Neural cell (in vitro differentiated cells): ENCODE measurements around the gene CACNA1E.

Source experiments
- EP300 ChIP-seq: fragments of 450-650 bp; conservative IDR thresholded peaks from 2 replicates; pipeline ENCODE4 v1.6.1; 2014; ENCODE audit warnings: antibody characterized with exemption, mild to moderate bottlenecking, moderate library complexity; ENCODE audit not compliant: poor library complexity, severe bottlenecking
- EZH2 ChIP-seq: fragments of 200-600, 300-800 bp; shearing (Covaris generic), sonication (generic); IDR thresholded peaks from 2 replicates; pipeline ENCODE4 v1.6.1; 2014; ENCODE audit warnings: antibody characterized with exemption, low read length, borderline replicate concordance, mild to moderate bottlenecking; ENCODE audit not compliant: insufficient read depth, poor library complexity, severe bottlenecking
- MXI1 ChIP-seq: fragments of 450-650 bp; conservative IDR thresholded peaks from 2 replicates; pipeline ENCODE4 v1.6.1; 2014; ENCODE audit warnings: antibody characterized with exemption, mild to moderate bottlenecking; ENCODE audit not compliant: poor library complexity, severe bottlenecking
- POLR2AphosphoS5 ChIP-seq: IDR thresholded peaks from 2 replicates; pipeline ENCODE4 v1.6.1; 2012
- SMC3 ChIP-seq: fragments of 450-650 bp; conservative IDR thresholded peaks from 2 replicates; pipeline ENCODE4 v1.6.1; 2014; ENCODE audit warnings: antibody characterized with exemption, mild to moderate bottlenecking, moderate library complexity; ENCODE audit not compliant: poor library complexity
- TAF1 ChIP-seq: IDR thresholded peaks from 2 replicates; pipeline ENCODE4 v1.6.1; 2012; ENCODE audit warnings: low read depth
- TF ChIP-seq, protein P1 (sequence below): fragments of 450-650 bp; IDR thresholded peaks from 2 replicates; pipeline ENCODE4 v1.5.1; 2014; ENCODE audit warnings: antibody characterized with exemption, mild to moderate bottlenecking, moderate library complexity; ENCODE audit not compliant: poor library complexity, severe bottlenecking
- TF ChIP-seq, protein P2 (sequence below): IDR thresholded peaks from 2 replicates; pipeline ENCODE4 v1.6.1; 2012; ENCODE audit warnings: borderline replicate concordance

DNA sequence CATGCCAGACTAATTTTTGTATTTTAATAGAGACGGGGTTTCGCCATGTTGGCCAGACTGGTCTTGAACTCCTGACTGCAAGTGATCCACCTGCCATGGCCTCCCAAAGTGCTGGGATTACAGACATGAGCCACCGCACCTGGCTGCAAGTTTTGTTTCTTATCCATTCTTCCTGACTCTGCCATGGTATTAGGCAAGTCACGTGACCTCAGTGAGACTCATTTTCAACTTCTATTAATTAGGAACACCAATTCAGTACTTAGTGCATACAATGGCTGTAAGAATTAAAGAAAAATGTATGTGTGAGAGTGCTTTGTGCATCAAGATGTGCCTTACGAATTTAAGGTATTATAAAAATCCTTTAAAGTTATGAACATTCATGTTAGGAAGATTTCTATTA lies 111.2 kb downstream of the CACNA1E start:
- TF ChIP-seq POLR2AphosphoS5 (no peak), EP300 (no peak), TAF1 (no peak), EZH2 (no peak), MXI1 (no peak), SMC3 (no peak)
- TF ChIP-seq, protein P1, sequence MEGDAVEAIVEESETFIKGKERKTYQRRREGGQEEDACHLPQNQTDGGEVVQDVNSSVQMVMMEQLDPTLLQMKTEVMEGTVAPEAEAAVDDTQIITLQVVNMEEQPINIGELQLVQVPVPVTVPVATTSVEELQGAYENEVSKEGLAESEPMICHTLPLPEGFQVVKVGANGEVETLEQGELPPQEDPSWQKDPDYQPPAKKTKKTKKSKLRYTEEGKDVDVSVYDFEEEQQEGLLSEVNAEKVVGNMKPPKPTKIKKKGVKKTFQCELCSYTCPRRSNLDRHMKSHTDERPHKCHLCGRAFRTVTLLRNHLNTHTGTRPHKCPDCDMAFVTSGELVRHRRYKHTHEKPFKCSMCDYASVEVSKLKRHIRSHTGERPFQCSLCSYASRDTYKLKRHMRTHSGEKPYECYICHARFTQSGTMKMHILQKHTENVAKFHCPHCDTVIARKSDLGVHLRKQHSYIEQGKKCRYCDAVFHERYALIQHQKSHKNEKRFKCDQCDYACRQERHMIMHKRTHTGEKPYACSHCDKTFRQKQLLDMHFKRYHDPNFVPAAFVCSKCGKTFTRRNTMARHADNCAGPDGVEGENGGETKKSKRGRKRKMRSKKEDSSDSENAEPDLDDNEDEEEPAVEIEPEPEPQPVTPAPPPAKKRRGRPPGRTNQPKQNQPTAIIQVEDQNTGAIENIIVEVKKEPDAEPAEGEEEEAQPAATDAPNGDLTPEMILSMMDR: no peak
- TF ChIP-seq, protein P2, sequence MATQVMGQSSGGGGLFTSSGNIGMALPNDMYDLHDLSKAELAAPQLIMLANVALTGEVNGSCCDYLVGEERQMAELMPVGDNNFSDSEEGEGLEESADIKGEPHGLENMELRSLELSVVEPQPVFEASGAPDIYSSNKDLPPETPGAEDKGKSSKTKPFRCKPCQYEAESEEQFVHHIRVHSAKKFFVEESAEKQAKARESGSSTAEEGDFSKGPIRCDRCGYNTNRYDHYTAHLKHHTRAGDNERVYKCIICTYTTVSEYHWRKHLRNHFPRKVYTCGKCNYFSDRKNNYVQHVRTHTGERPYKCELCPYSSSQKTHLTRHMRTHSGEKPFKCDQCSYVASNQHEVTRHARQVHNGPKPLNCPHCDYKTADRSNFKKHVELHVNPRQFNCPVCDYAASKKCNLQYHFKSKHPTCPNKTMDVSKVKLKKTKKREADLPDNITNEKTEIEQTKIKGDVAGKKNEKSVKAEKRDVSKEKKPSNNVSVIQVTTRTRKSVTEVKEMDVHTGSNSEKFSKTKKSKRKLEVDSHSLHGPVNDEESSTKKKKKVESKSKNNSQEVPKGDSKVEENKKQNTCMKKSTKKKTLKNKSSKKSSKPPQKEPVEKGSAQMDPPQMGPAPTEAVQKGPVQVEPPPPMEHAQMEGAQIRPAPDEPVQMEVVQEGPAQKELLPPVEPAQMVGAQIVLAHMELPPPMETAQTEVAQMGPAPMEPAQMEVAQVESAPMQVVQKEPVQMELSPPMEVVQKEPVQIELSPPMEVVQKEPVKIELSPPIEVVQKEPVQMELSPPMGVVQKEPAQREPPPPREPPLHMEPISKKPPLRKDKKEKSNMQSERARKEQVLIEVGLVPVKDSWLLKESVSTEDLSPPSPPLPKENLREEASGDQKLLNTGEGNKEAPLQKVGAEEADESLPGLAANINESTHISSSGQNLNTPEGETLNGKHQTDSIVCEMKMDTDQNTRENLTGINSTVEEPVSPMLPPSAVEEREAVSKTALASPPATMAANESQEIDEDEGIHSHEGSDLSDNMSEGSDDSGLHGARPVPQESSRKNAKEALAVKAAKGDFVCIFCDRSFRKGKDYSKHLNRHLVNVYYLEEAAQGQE: no peak
